IMR-90 (cell line): ENCODE data around the gene NDUFS2. TPM values are rescaled to one million over a fixed set of nuclear protein-coding genes. Genes with fewer than 3 reads are reported as not detected.

ENCODE experiments used
- ATAC-seq: fragments of 200-7000 bp; cut with Tn5 transposase; 2 replicates; pipeline ENCODE4 v1.9.1; 2020; ENCODE audit warnings: low read depth, mild to moderate bottlenecking, moderate library complexity
- BruUV-seq: library from RNA; stranded (reverse); fragments of 400-500 nt; replicated peaks from 2 replicates; lab custom pipeline; 2021; lab: Mats Ljungman, UMichigan
- CTCF ChIA-PET: fragments of 300-600 bp; formaldehyde crosslinking; extraction: SDS; loops from one replicate; lab custom pipeline; 2021; ENCODE audit warnings: antibody characterized with exemption; lab: Yijun Ruan, JAX
- POLR2A ChIA-PET: fragments of 300-600 bp; sonication (Branson Sonifier 250); formaldehyde crosslinking; loops from one replicate; lab custom pipeline; 2022; ENCODE audit warnings: antibody characterized with exemption; ENCODE audit not compliant: unreplicated experiment; lab: Charles Lee
- DNase-seq: peaks from one replicate; pipeline ENCODE4 v3.0.0; 2013
- H2AFZ ChIP-seq: replicated peaks from 2 replicates; pipeline ENCODE3; 2013; ENCODE audit warnings: low read length, mild to moderate bottlenecking; ENCODE audit not compliant: poor library complexity
- H2AK5ac ChIP-seq: 2 replicates; pipeline ENCODE4 v1.6.1; 2013; ENCODE audit warnings: low read depth, low read length, inconsistent platforms
- H2AK9ac ChIP-seq: replicated peaks from 2 replicates; pipeline ENCODE3; 2013; ENCODE audit warnings: mild to moderate bottlenecking, low read depth, low read length, moderate library complexity; ENCODE audit not compliant: poor library complexity
- H2BK120ac ChIP-seq: 2 replicates; pipeline ENCODE4 v1.6.1; 2013; ENCODE audit warnings: low read depth, low read length, inconsistent platforms
- H2BK15ac ChIP-seq: 3 replicates; pipeline ENCODE4 v1.6.1; 2013; ENCODE audit warnings: low read depth, low read length, inconsistent platforms
- H2BK20ac ChIP-seq: 2 replicates; pipeline ENCODE4 v1.6.1; 2013; ENCODE audit warnings: low read depth, mild to moderate bottlenecking, inconsistent platforms, low read length, moderate library complexity
- H2BK5ac ChIP-seq: 2 replicates; pipeline ENCODE4 v1.6.1; 2013; ENCODE audit warnings: mild to moderate bottlenecking, low read depth, low read length, inconsistent platforms; ENCODE audit not compliant: poor library complexity, severe bottlenecking
- H3K14ac ChIP-seq: replicated peaks from 2 replicates; pipeline ENCODE4 v1.6.1; 2013; ENCODE audit warnings: low read depth, low read length, inconsistent platforms
- H3K18ac ChIP-seq: 2 replicates; pipeline ENCODE4 v1.6.1; 2013; ENCODE audit warnings: low read depth, low read length, control low read depth
- H3K23ac ChIP-seq: 2 replicates; pipeline ENCODE4 v1.6.1; 2013; ENCODE audit warnings: low read depth, low read length, inconsistent platforms
- H3K27ac ChIP-seq: 2 replicates; pipeline ENCODE4 v1.5.1; 2013; ENCODE audit warnings: mild to moderate bottlenecking, control low read depth, low read length; ENCODE audit not compliant: insufficient read depth
- H3K27me3 ChIP-seq: 2 replicates; pipeline ENCODE4 v1.6.1; 2013; ENCODE audit warnings: low read length; ENCODE audit not compliant: control insufficient read depth, insufficient read depth
- H3K36me3 ChIP-seq: 2 replicates; pipeline ENCODE4 v1.6.1; 2013; ENCODE audit warnings: low read length, mixed read lengths; ENCODE audit not compliant: control insufficient read depth, insufficient read depth
- H3K4ac ChIP-seq: 2 replicates; pipeline ENCODE4 v1.6.1; 2013; ENCODE audit warnings: low read depth, low read length, inconsistent platforms
- H3K4me1 ChIP-seq: 2 replicates; pipeline ENCODE4 v1.6.1; 2013; ENCODE audit warnings: low read length, mixed read lengths; ENCODE audit not compliant: control insufficient read depth, insufficient read depth
- H3K4me2 ChIP-seq: 2 replicates; pipeline ENCODE4 v1.6.1; 2013; ENCODE audit warnings: low read depth, mild to moderate bottlenecking, control low read depth, low read length, moderate library complexity
- H3K4me3 ChIP-seq: 2 replicates; pipeline ENCODE4 v1.5.1; 2013; ENCODE audit warnings: low read depth, mild to moderate bottlenecking, control low read depth, low read length, moderate library complexity; ENCODE audit not compliant: insufficient read depth
- H3K56ac ChIP-seq: 2 replicates; pipeline ENCODE4 v1.6.1; 2013; ENCODE audit warnings: low read length, inconsistent platforms; ENCODE audit not compliant: insufficient read depth; ENCODE audit errors: extremely low read depth
- H3K79me1 ChIP-seq, 2 experiments: 2 replicates each; pipeline ENCODE4 v1.6.1; 2013; ENCODE audit warnings: low read length in 2 of 2, inconsistent platforms in 1 of 2, low read depth in 1 of 2
- H3K9ac ChIP-seq: 2 replicates; pipeline ENCODE4 v1.6.1; 2013; ENCODE audit warnings: low read depth, low read length, control low read depth
- H3K9me1 ChIP-seq: 2 replicates; pipeline ENCODE4 v1.6.1; 2013; ENCODE audit warnings: low read length, inconsistent platforms; ENCODE audit not compliant: insufficient read depth
- H3K9me3 ChIP-seq: 2 replicates; pipeline ENCODE4 v1.6.1; 2013; ENCODE audit warnings: low read length; ENCODE audit not compliant: control insufficient read depth, insufficient read depth
- H4K20me1 ChIP-seq: 2 replicates; pipeline ENCODE4 v1.6.1; 2013; ENCODE audit warnings: low read length, inconsistent platforms; ENCODE audit not compliant: insufficient read depth
- H4K5ac ChIP-seq: 2 replicates; pipeline ENCODE4 v1.6.1; 2013; ENCODE audit warnings: mild to moderate bottlenecking, low read depth, low read length, control low read depth
- H4K8ac ChIP-seq, 2 experiments: 2 replicates each; pipeline ENCODE4 v1.6.1; 2013; ENCODE audit warnings: low read depth in 2 of 2, low read length in 2 of 2, control low read depth in 1 of 2, inconsistent platforms in 1 of 2
- H4K91ac ChIP-seq: 2 replicates; pipeline ENCODE4 v1.6.1; 2013; ENCODE audit warnings: low read depth, low read length, inconsistent platforms; ENCODE audit not compliant: insufficient read depth
- BHLHE40 ChIP-seq: fragments of 150-350 bp; IDR thresholded peaks from 2 replicates; pipeline ENCODE4 v1.6.1; 2016; ENCODE audit warnings: mild to moderate bottlenecking, low read depth, low read length
- CEBPB ChIP-seq: IDR thresholded peaks from 2 replicates; pipeline ENCODE4 v1.6.1; 2012; ENCODE audit warnings: low read depth, low read length, improper control_type of control experiment
- FOS ChIP-seq: fragments of 150-350 bp; IDR thresholded peaks from 2 replicates; pipeline ENCODE4 v1.6.1; 2016; ENCODE audit warnings: low read depth, low read length
- MAFK ChIP-seq: IDR thresholded peaks from 2 replicates; pipeline ENCODE4 v1.6.1; 2012; ENCODE audit warnings: low read depth, low read length, improper control_type of control experiment
- MXI1 ChIP-seq: IDR thresholded peaks from 2 replicates; pipeline ENCODE4 v1.6.1; 2012; ENCODE audit warnings: low read depth, mild to moderate bottlenecking, low read length, moderate library complexity, borderline replicate concordance
- POLR2A ChIP-seq: IDR thresholded peaks from 2 replicates; pipeline ENCODE4 v1.6.1; 2012; ENCODE audit warnings: mild to moderate bottlenecking, low read depth, low read length
- RFX5 ChIP-seq: IDR thresholded peaks from 2 replicates; pipeline ENCODE4 v1.8.0; 2012; ENCODE audit warnings: low read depth, mild to moderate bottlenecking, low read length, moderate library complexity
- WGBS, 2 experiments: methylation state at CpG; one replicate each; pipeline versions ENCODE4 v1.1.5 to v1.1.7; 2013; ENCODE audit warnings: missing lambda C conversion rate in 2 of 2; ENCODE audit not compliant: insufficient read length in 1 of 2; ENCODE audit errors: extremely low coverage in 2 of 2; 5-methylcytosine and 5-hydroxymethylcytosine counted together
- dilution Hi-C: fragments of 300-500 bp; cut with HindIII; formaldehyde crosslinking; loops from one replicate; pipeline ENCODE4 v1.14.3; 2018; ENCODE audit warnings: low sequenced_read_pairs; ENCODE audit not compliant: unreplicated experiment
- in situ Hi-C: fragments of 300-500 bp; cut with MboI; formaldehyde crosslinking; loops from 3 replicates; pipeline ENCODE4 v1.14.3; 2019; ENCODE audit warnings: low sequenced_read_pairs, inconsistent platforms, mixed read lengths
- intact Hi-C: fragments of 100-400 bp; cut with micrococcal nuclease; formaldehyde crosslinking; loops from 2 replicates; pipeline ENCODE4 v1.10.0; 2022
- polyA plus RNA-seq, 3 experiments: library from polyadenylated mRNA; depleted of rRNA; stranded (reverse); fragments of >200 nt; gene quantifications; 2 replicates each; pipeline ENCODE4 v1.2.3, GENCODE V29; 2012; ENCODE audit warnings: low replicate concordance in 1 of 3
- total RNA-seq: library from RNA; depleted of rRNA; stranded (reverse); fragments of >200 nt; gene quantifications from 2 replicates; pipeline ENCODE4 v1.2.3, GENCODE V29; 2012
- TF ChIP-seq, protein P1 (sequence below): fragments of 150-350 bp; IDR thresholded peaks from 2 replicates; pipeline ENCODE4 v1.6.1; 2017; ENCODE audit warnings: mild to moderate bottlenecking, antibody characterized with exemption, low read length, low read depth

Gene NDUFS2
- total and polyA plus RNA-seq, 2 of the 4 experiments (the other 2 are of a cell fraction) = 85.5 to 101 TPM

DNA sequence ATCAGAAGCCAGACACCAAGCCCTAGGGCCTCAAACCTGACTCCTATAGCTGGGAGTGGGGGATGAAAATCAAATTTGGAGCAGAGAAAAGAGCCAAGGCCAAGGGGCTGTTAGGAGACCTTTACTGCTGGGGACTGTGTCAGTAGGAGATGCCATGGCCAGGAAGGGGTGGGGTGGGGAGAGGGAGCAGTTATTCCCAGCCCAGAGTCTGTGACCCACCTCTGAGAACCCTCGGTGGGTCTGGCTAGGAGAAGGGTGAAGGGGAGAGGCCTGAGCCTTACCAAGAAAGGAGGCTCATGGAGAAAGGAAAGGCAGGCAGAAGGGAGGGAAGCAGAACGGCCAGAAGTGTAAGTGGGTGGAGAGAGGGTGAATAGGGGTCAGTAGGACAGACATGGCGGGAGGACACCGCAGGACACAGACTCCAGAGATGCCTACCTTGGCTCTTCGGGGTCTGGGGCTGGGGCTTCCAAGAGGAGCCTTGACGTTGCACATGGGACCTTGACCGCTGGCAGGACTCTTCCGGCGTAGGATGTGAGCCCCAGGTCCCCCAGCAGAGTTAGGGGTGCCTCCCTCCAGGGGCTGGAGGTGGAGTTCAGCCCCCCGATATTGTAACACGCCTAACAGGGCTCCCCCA is 4.5 kb upstream of the NDUFS2 start:
- H3K4me1 ChIP-seq = peaks cover 31% of the 10 kb centered on the region
- dilution Hi-C loops = no loop called here
- WGBS, 2 experiments = 69% methylated on average over 7 of the region's 11 CpGs; no CpG with 5 or more reads in 1 of the 2 experiments

More for the DNA sequence above, 4.5 kb upstream of the NDUFS2 start:
- Histone ChIP-seq H3K14ac (peak overlapping the region; percentile 88), H3K23ac (0 out of 2 replicates have a peak overlapping the region, but pooled peaks have one; percentile 76), H2AK5ac (peak overlapping the region; percentile 43; the same call in 1 of the 2 replicates), H3K27ac (peak overlapping the region; percentile 71; the same call in 1 of the 2 replicates), H2BK15ac (0 out of 3 replicates have a peak overlapping the region, but pooled peaks have one; percentile 49), H4K5ac (peak overlapping the region; percentile 43), H3K79me1 (peaks cover 4 to 5% of the 10 kb centered on the region in 2 experiments), H2BK120ac (peak overlapping the region; percentile 41; the same call in 1 of the 2 replicates), H2BK5ac (peak overlapping the region; percentile 44), H3K36me3 (no peaks in the 10 kb centered on the region), H3K4ac (peak overlapping the region; percentile 88), H3K9me3 (no peaks in the 10 kb centered on the region), H4K91ac (peak overlapping the region; percentile 76), H3K9me1 (peaks cover 17% of the 10 kb centered on the region), H3K4me3 (no peak overlapping the region), H2AK9ac (peak overlapping the region; percentile 92), H3K56ac (no peak overlapping the region), H3K27me3 (no peaks in the 10 kb centered on the region), H3K18ac (peak overlapping the region; percentile 26; the same call in 1 of the 2 replicates), H4K20me1 (no peaks in the 10 kb centered on the region), H2AFZ (peak overlapping the region; percentile 94), H3K9ac (peak overlapping the region; percentile 33), H4K8ac (peak overlapping the region; percentile 96), H3K4me2 (peak overlapping the region; percentile 70), H2BK20ac (peak overlapping the region; percentile 29; the same call in 1 of the 2 replicates)
- no TSS peak for BruUV-seq
- in situ Hi-C loops (no loop called here), intact Hi-C loops (no loop called here)
- CTCF ChIA-PET = no interaction called here
- ATAC-seq (no peak), DNase-seq (no peak)
- POLR2A ChIA-PET = no interaction called here
- TF ChIP-seq FOS = no peak
- TF ChIP-seq MAFK = no peak
- TF ChIP-seq RFX5 = no peak
- TF ChIP-seq POLR2A = no peak
- TF ChIP-seq CEBPB = no peak
- no peak for TF ChIP-seq MXI1
- TF ChIP-seq, protein P1, sequence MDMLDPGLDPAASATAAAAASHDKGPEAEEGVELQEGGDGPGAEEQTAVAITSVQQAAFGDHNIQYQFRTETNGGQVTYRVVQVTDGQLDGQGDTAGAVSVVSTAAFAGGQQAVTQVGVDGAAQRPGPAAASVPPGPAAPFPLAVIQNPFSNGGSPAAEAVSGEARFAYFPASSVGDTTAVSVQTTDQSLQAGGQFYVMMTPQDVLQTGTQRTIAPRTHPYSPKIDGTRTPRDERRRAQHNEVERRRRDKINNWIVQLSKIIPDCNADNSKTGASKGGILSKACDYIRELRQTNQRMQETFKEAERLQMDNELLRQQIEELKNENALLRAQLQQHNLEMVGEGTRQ = no peak
- TF ChIP-seq BHLHE40 = no peak
